Keratinocyte (primary cell): ENCODE results near the gene ALDH3A2. TPM values are rescaled to one million over a fixed set of nuclear protein-coding genes. Genes with fewer than 3 reads are reported as not detected.

ENCODE experiments used
- DNase-seq: peaks from one replicate; pipeline ENCODE4 v3.0.0-alpha.2; 2011; ENCODE audit warnings: low read depth, missing footprints, low spot score
- FAIRE-seq: peaks from 2 replicates; lab custom pipeline; 2011; peaks lifted over from hg19 to GRCh38; lab: Jason Lieb, UNC
- H2AFZ ChIP-seq: 2 replicates; pipeline ENCODE4 v1.6.0; 2012; ENCODE audit warnings: low read length, control low read depth, inconsistent platforms; ENCODE audit not compliant: control insufficient read depth
- H3K27ac ChIP-seq: 2 replicates; pipeline ENCODE4 v1.5.1; 2011; ENCODE audit warnings: low read length; ENCODE audit not compliant: control insufficient read depth, insufficient read depth
- H3K27me3 ChIP-seq: 3 replicates; pipeline ENCODE4 v1.6.0; 2011; ENCODE audit warnings: low read length; ENCODE audit not compliant: control insufficient read depth, insufficient read depth; ENCODE audit errors: extremely low read depth
- H3K36me3 ChIP-seq, 2 experiments: 2 replicates in 1 of 2; 3 replicates in 1 of 2; pipeline ENCODE4 v1.5.1; 2011; ENCODE audit warnings: low read length in 2 of 2, mild to moderate bottlenecking in 1 of 2; ENCODE audit not compliant: control insufficient read depth in 2 of 2, insufficient read depth in 2 of 2; ENCODE audit errors: extremely low read depth in 1 of 2
- H3K4me1 ChIP-seq: 3 replicates; pipeline ENCODE4 v1.5.1; 2011; ENCODE audit warnings: low read length; ENCODE audit not compliant: control insufficient read depth, insufficient read depth; ENCODE audit errors: extremely low read depth
- H3K4me2 ChIP-seq: 3 replicates; pipeline ENCODE4 v1.6.0; 2011; ENCODE audit warnings: low read depth, low read length; ENCODE audit not compliant: control insufficient read depth, insufficient read depth; ENCODE audit errors: extremely low read depth
- H3K4me3 ChIP-seq, 3 experiments: fragments of 200-600 bp in 1 of 3; sonication (generic) in 1 of 3; 2 replicates in 2 of 3; 3 replicates in 1 of 3; pipeline ENCODE4 v1.5.1; 2011 to 2016; ENCODE audit warnings: low read length in 3 of 3, mild to moderate bottlenecking in 3 of 3, control low read depth in 2 of 3, inconsistent platforms in 1 of 3, low read depth in 1 of 3, mixed read lengths in 1 of 3, mixed run types in 1 of 3, moderate library complexity in 1 of 3; ENCODE audit not compliant: control insufficient read depth in 2 of 3, insufficient read depth in 2 of 3; ENCODE audit errors: extremely low read depth in 1 of 3
- H3K79me2 ChIP-seq: 2 replicates; pipeline ENCODE4 v1.6.0; 2012; ENCODE audit warnings: low read length; ENCODE audit not compliant: control insufficient read depth, insufficient read depth
- H3K9ac ChIP-seq: 3 replicates; pipeline ENCODE4 v1.6.0; 2011; ENCODE audit warnings: low read length; ENCODE audit not compliant: control insufficient read depth, insufficient read depth; ENCODE audit errors: extremely low read depth
- H3K9me1 ChIP-seq: 3 replicates; pipeline ENCODE4 v1.6.0; 2011; ENCODE audit warnings: low read length; ENCODE audit not compliant: control insufficient read depth, insufficient read depth; ENCODE audit errors: extremely low read depth
- H3K9me3 ChIP-seq: 2 replicates; pipeline ENCODE4 v1.5.1; 2012; ENCODE audit warnings: low read depth, low read length; ENCODE audit not compliant: control insufficient read depth
- H4K20me1 ChIP-seq: 3 replicates; pipeline ENCODE4 v1.6.0; 2011; ENCODE audit warnings: low read length; ENCODE audit not compliant: control insufficient read depth, insufficient read depth; ENCODE audit errors: extremely low read depth
- CTCF ChIP-seq, 3 experiments: IDR thresholded peaks in 1 of 3; conservative IDR thresholded peaks in 1 of 3; optimal IDR thresholded peaks in 1 of 3; 2 replicates in 2 of 3; 3 replicates in 1 of 3; pipeline versions ENCODE3 to v1.5.1; 2011; ENCODE audit warnings: low read length in 3 of 3, mild to moderate bottlenecking in 3 of 3, moderate library complexity in 2 of 3, control low read depth in 1 of 3, inconsistent platforms in 1 of 3; ENCODE audit not compliant: insufficient read depth in 2 of 3; ENCODE audit errors: extremely low read depth in 1 of 3
- EZH2 ChIP-seq: IDR thresholded peaks from one replicate; pipeline ENCODE4 v1.6.1; 2012; ENCODE audit warnings: inconsistent platforms, mild to moderate bottlenecking, low read length, moderate library complexity
- dilution Hi-C: fragments of 300-500 bp; cut with MboI; formaldehyde crosslinking; loops from one replicate; pipeline ENCODE4 v1.7.0; 2020; ENCODE audit warnings: low sequenced_read_pairs; ENCODE audit not compliant: extremely low pct_ligation_motif_present
- polyA plus RNA-seq, 5 experiments: library from polyadenylated mRNA; depleted of rRNA in 3 of 5; stranded (reverse) in 3 of 5; stranded (forward) in 1 of 5; unstranded in 1 of 5; fragments of >200 nt; gene quantifications; 1 replicate in 1 of 5; 2 replicates in 3 of 5; 3 replicates in 1 of 5; pipeline versions ENCODE4 v1.2.1 to v1.2.3, GENCODE V29; 2011 to 2012; ENCODE audit warnings: missing spikeins in 2 of 5, low read depth in 1 of 5, low replicate concordance in 1 of 5
- small RNA-seq, 3 experiments: library from RNA; depleted of rRNA; stranded (forward); fragments of <200 nt; gene quantifications; one replicate each; pipeline ENCODE3, GENCODE V24; 2012; ENCODE audit warnings: low read depth in 3 of 3, low replicate concordance in 1 of 3; ENCODE audit not compliant: insufficient read length in 3 of 3

ALDH3A2 gene
- polyA plus RNA-seq, 1 donor (not counting 4 experiments of a cell fraction or from before 2014, with no cell fraction given): 77.6 TPM

- Histone ChIP-seq H3K36me3 (no peaks in the 10 kb centered on the region), H3K27ac (peak overlapping the region; percentile 72), H4K20me1 (no peaks in the 10 kb centered on the region), H3K4me2 (no peak overlapping the region), H3K9ac (peak overlapping the region; percentile 28), H3K9me1 (no peaks in the 10 kb centered on the region), H3K9me3 (no peaks in the 10 kb centered on the region), H3K27me3 (no peaks in the 10 kb centered on the region), H3K4me1 (peaks cover 34% of the 10 kb centered on the region), H3K4me3 (no peak overlapping the region), H3K79me2 (no peaks in the 10 kb centered on the region), H2AFZ (no peak overlapping the region)
- TF ChIP-seq EZH2 (no peak), CTCF (optimal IDR thresholded peaks at IDR 0.05 in 1 of 3, IDR thresholded peaks at IDR 0.05 in 1 of 3, conservative IDR thresholded peaks at IDR 0.05 in 1 of 3; ENCODE audit: extremely low read depth in 1 of 3, insufficient read depth in 2 of 3, low read length in 3 of 3) (no peak)
- dilution Hi-C loops: no loop called here
- DNase-seq (no peak), FAIRE-seq (no peak)
Observed at GRCh38 chr17:19726631-19727376, 78.3 kb downstream of the ALDH3A2 start.

Small RNAs within 50 kb of the gene (small RNA-seq; reads per million reads assigned to genes)
- gene NMTRQ-TTG12-1: 0 reads per million in 3 experiments
- 0 reads per million in 3 experiments for gene RF00322

Other genes starting within 250 kb of the ALDH3A2 start
- gene RNF112, start 237.5 kb upstream of the ALDH3A2 start, polyA plus RNA-seq: 0.05 to 0.13 TPM in 2 of 3 replicates, not detected in the other
- gene SLC47A1, start 114.9 kb upstream of the ALDH3A2 start, polyA plus RNA-seq: 0.05 to 0.23 TPM (median 0.07 TPM) in 3 replicates
- 0.15 to 2.2 TPM (median 0.88 TPM) in 3 replicates for gene SLC47A2, start 67.8 kb downstream of the ALDH3A2 start, polyA plus RNA-seq
- 2.0 to 8.4 TPM (median 5.8 TPM) in 3 replicates for gene ALDH3A1, start 99.5 kb downstream of the ALDH3A2 start, polyA plus RNA-seq
- 16.8 to 23.2 TPM (median 22.1 TPM) in 3 replicates for gene ULK2, start 219.2 kb downstream of the ALDH3A2 start, polyA plus RNA-seq